GM06990 (cell line): ENCODE measurements around the gene FTCDNL1.

ENCODE experiments used
- DNase-seq: peaks from one replicate; pipeline ENCODE4 v3.0.0-alpha.2; 2011; ENCODE audit not compliant: insufficient read length; ENCODE audit errors: extremely low read depth
- H3K27me3 ChIP-seq: replicated peaks from 2 replicates; pipeline ENCODE4 v1.6.0; 2011; ENCODE audit warnings: low read length; ENCODE audit not compliant: control insufficient read depth, insufficient read depth
- H3K36me3 ChIP-seq: 2 replicates; pipeline ENCODE4 v1.5.1; 2011; ENCODE audit warnings: low read length; ENCODE audit not compliant: control insufficient read depth, insufficient read depth
- H3K4me3 ChIP-seq: replicated peaks from 2 replicates; pipeline ENCODE4 v1.5.1; 2011; ENCODE audit warnings: low read depth, mild to moderate bottlenecking, control low read depth, low read length
- TF ChIP-seq, protein P1 (sequence below): IDR thresholded peaks from 2 replicates; pipeline ENCODE4 v1.5.1; 2011; ENCODE audit warnings: low read length, control low read depth, mild to moderate bottlenecking, inconsistent platforms; ENCODE audit not compliant: insufficient read depth, poor library complexity, severe bottlenecking

FTCDNL1 gene

DNA sequence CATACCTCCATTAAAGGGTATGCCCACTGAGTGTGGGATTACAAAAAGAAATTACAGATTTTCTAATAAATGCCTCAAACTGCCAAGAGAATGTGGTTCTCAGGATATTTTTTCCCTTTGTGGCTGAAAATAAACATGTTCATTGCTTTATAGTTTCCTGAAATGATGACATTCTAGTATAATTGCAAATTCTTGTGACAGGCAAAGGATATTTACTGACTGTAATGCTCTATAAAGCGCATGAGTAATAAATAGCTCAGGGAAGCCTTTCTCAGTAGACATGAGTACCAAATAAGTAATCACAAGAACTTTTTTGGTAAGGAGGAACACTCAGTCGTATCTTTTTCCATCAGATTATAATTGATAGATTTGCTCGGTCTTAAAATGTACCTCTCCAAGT, 72.3 kb downstream of the FTCDNL1 start:
- Histone ChIP-seq H3K36me3 (no peaks in the 10 kb centered on the region), H3K4me3 (no peak overlapping the region), H3K27me3 (no peaks in the 10 kb centered on the region)
- no peak for DNase-seq
- TF ChIP-seq, protein P1, sequence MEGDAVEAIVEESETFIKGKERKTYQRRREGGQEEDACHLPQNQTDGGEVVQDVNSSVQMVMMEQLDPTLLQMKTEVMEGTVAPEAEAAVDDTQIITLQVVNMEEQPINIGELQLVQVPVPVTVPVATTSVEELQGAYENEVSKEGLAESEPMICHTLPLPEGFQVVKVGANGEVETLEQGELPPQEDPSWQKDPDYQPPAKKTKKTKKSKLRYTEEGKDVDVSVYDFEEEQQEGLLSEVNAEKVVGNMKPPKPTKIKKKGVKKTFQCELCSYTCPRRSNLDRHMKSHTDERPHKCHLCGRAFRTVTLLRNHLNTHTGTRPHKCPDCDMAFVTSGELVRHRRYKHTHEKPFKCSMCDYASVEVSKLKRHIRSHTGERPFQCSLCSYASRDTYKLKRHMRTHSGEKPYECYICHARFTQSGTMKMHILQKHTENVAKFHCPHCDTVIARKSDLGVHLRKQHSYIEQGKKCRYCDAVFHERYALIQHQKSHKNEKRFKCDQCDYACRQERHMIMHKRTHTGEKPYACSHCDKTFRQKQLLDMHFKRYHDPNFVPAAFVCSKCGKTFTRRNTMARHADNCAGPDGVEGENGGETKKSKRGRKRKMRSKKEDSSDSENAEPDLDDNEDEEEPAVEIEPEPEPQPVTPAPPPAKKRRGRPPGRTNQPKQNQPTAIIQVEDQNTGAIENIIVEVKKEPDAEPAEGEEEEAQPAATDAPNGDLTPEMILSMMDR: no peak

DNA sequence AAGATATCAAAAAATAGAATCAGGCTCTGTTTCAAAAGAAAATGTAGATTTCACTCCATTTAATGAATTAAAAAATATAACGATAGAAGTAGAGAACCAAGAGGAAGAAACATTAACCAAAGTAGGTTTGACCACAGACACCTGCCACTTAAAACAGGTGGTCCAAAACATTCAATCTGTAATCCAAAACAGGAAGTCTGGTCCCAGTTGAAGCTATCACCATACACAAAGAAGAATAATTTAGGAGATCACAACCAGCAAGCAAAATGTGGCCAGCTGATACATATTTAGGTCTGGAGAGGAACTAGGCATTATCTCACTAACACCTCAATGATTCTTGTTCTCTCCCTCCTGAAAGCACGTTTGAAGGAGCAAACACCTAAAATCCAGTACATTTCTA, 73.1 kb downstream of the FTCDNL1 start:
- Histone ChIP-seq H3K4me3 (no peak overlapping the region), H3K36me3 (no peaks in the 10 kb centered on the region), H3K27me3 (no peaks in the 10 kb centered on the region)
- TF ChIP-seq, protein P1: no peak
- DNase-seq: no peak

DNA sequence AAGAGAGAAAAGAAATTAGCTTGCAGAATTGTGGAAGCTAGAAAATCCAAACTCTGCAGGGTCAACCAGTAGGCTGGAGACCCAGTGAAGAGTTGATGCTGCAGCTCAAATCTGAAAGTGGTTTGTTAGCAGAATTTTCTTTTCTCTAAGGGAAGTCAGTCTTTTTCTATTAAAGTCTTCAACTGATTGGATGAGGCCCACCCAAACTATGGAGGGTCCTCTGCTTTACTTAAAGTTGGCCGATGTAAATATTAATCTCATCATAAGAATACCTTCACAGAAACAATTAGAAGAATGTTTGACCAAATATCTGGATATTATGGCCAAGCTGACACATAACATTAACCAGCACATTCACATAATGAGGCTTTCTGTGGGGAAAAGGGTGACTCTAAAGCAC, 73.7 kb downstream of the FTCDNL1 start:
- H3K36me3 ChIP-seq: no peaks in the 10 kb centered on the region
- no peaks in the 10 kb centered on the region for H3K27me3 ChIP-seq
- TF ChIP-seq, protein P1: no peak
- H3K4me3 ChIP-seq: no peak overlapping the region
- no peak for DNase-seq

DNA sequence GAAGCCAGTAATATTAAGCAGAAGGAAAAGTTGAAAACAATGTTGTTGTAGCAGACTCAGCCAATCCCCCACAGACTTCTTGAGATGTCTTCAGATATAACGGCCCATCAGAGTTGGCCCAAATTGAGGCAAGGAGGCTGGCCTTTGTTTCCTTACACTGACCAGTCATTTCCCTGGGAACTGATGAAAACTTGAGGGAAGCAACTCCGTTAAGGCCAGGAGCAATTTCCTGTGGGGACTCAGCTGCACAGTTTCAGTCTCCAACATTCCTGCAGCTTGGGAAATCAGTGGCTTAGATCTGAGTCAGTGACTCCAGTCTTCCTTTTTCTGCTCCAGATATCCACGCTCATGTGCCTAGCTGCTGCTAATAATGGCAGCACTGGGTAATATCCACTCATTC, 75.7 kb downstream of the FTCDNL1 start:
- no peaks in the 10 kb centered on the region for H3K36me3 ChIP-seq
- no peaks in the 10 kb centered on the region for H3K27me3 ChIP-seq
- H3K4me3 ChIP-seq: no peak overlapping the region
- TF ChIP-seq, protein P1: no peak
- no peak for DNase-seq

DNA sequence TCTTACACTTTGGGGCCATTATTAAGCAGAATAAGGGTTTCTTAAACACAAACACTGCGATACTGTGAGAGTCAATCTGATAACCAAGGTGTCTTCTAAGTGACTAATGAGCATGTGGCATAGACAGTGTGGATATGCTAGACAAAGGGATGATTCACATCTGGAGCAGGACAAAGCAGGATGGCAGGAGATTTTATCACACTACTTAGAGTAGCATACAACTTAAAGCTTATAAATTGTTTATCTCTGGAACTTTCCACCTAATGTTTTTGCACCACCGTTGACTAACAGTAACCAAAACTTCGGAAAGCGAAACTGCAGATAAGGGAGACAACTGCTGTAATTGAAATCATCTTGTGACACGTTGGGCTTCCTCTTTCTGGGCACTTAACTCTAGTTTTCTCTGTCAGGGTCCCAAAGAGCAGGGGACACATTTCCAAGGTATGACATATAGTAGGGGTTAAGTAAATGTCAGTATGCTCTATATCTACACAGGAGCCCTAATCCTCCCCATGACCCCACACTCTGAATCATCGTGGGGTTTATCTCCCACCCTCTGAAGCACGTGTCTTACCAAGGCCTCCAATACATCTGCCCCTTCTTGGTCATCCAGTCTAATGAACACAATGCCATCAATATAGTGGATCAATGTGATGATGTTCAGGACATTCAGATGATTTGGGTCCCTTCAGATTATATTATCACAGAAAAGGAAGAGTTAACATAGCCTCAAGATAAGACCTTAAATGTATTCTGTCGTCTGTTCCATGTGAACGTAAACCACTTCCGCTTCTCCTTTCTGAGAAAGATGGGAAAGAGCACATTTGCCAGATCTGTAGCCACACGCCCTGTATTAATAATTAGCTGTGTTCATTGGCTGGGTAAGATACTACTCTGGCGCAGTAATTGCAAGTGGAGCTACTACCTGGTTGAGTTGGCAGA, 78.7 kb downstream of the FTCDNL1 start:
- Histone ChIP-seq H3K4me3 (no peak overlapping the region), H3K36me3 (no peaks in the 10 kb centered on the region), H3K27me3 (no peaks in the 10 kb centered on the region; the same call in 1 of the 2 replicates)
- TF ChIP-seq, protein P1: no peak
- no peak for DNase-seq
